GM12801 (cell line): ENCODE results near the gene RPS18.

Source experiments
- TF ChIP-seq, protein P1 (sequence below): IDR thresholded peaks from one replicate; pipeline ENCODE4 v1.5.1; 2011; ENCODE audit warnings: control low read depth; ENCODE audit not compliant: insufficient read length; ENCODE audit errors: extremely low read depth

Gene RPS18

DNA sequence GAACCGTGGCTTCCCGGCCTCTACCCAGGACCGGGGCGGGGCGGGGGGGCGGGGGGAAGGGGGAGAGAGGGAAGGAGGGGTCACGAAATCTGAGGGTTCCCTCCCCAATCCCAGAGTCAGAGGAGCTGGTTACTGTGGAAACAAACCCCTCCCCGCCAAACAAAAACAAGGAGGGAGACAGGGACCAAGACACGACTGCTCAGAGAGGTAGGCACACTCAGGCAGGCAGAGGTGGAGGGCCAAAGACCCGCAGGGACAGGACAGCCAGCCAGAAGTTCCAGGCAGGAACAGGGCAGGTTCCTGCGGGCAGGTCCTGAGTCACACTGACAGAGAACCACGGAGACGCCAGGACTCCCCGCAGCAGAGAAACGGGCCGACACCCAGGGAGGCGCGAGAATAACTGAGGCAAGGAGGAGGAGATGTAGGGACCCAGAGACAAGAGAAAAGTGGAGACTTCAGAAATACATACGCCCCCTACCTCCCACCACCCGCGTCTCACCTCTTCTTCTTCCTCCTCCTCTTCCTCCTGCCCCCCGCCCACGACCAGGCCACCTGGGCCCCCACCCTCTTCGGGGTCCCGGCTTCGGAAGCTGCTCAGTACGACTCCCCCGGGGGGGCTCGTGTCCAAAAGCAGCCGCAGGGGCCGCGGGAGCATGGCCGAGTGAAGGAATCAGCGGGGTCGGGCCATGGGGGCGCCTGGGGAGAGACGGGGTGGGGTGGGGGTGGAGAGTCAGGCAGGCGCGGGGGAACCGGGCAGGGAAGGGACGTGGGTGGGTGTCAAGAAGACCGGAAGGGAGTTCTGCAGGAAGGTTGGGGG, 26.3 kb downstream of the RPS18 start:
- TF ChIP-seq, protein P1, sequence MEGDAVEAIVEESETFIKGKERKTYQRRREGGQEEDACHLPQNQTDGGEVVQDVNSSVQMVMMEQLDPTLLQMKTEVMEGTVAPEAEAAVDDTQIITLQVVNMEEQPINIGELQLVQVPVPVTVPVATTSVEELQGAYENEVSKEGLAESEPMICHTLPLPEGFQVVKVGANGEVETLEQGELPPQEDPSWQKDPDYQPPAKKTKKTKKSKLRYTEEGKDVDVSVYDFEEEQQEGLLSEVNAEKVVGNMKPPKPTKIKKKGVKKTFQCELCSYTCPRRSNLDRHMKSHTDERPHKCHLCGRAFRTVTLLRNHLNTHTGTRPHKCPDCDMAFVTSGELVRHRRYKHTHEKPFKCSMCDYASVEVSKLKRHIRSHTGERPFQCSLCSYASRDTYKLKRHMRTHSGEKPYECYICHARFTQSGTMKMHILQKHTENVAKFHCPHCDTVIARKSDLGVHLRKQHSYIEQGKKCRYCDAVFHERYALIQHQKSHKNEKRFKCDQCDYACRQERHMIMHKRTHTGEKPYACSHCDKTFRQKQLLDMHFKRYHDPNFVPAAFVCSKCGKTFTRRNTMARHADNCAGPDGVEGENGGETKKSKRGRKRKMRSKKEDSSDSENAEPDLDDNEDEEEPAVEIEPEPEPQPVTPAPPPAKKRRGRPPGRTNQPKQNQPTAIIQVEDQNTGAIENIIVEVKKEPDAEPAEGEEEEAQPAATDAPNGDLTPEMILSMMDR = no peak

DNA sequence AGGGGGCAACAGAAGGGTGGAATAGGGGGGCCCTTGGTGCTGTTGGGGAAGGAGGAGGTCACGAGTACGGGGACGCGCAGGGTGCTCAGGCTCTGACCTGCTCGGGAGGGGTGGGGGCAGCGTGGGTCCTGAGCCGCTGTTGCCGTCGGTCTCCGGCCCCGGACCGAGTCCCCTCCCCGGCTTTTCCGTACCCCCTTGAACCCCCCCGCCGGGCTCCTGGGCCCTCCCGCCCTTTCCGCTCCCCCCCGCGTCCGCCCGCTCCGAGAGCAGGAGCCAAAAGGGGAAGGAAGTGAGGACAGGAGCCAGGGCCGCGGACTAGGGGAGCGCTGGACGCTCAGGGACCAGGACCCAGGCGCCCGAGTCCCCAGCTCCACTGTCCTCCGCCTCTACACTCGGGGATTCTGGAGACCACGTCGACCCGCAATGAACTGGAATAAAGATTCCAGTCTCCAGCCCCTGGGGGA, 26.9 kb downstream of the RPS18 start, which contains the start of gene RGL2:
TSS of gene RGL2 (minus strand) at position 170 of the 464 bp plus-strand sequence. CDS start 332 bp downstream, outside the sequence.
- TF ChIP-seq, protein P1 = no peak

DNA sequence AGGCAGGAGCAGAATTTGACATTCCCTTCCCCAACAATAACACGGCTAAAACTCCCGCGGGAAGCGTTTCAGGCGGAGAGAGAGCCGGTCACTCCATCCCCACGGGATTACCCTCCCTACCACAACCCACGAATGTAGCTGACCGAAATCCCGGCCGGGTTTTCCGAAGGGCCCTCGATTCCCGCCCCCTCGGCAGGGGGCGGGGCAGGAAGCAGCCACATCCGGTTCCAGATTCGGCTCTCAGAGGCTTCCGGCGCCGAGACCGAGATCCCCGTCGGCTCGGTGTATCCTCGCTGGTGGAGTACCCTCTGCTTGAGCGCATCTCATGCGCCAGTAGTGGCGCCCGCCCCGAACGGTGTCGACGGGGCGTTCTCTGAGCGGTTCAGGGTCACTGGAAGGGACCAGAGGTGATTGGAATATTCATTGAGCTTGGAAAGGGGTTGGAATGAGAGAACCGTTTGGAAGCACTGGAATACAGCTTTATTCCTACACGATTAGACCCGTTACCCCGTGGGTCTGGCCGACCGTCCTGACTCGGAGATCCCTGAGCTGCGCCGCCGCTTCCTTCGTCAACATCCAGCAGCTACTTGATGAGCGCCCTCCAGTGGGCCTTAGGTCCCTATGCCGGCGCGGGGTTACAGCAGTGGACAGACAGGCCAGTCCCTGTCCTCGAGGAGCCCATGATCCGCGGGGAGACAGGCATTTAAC, 27.5 kb downstream of the RPS18 start:
- TF ChIP-seq, protein P1 = no peak

DNA sequence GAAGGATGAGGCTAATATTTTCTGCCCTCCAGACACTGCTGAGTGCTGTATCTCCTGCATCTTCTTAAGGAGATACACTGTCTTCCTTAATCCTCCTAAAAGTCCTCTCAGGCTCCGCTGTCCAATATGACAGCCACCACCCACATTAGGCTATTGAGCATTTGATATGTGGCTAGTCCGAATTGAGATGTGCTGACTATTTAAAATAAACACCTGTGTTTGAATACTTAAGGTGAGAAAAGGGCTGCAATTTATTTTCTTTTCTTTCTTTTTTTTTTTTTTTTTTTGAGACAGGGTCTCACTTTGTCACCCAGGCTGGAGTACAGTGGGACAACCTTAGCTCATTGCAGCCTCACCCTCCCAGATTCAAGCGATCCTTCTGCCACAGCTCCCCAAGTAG, 30.0 kb downstream of the RPS18 start:
- TF ChIP-seq, protein P1 = no peak

DNA sequence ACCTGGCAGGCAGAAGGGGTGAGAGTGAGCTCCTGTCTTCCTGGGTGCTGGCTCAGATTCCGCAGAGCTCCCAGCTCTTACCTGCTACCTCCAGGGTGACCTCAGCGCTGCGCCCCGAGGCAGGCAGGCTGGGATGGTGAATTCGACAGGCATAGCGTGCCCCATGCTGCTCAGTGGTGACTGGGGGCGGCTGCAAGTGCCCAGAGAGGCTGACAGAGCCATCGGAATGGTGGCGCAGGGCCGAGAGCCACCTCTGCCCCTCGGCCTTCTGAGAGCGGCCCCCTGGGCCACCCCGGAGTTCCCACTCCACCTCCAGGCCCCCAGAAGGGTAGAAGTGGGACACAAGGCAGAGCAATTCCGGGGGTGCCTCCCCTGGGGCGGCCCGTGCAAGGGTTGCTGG, 32.3 kb downstream of the RPS18 start:
- TF ChIP-seq, protein P1 = no peak

DNA sequence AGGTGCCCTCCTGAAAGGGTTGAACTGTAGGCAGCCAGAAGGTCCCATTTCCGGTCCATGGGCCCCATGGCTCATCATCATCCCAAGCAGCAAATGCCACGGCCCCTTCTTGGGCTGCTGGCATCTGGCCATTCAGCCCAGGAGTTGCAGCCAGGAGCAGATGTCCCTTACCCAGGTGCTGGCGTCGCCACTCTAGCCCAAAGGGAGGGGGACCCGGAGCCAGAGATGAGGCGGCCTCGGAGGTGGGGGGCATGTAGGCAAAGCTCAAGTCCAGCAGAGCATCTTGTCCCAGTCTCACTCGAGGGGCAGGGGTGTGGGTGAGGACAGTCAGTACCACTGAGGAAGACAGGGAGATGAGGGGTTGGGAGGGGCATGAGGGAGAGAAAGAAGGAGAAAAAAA, 33.2 kb downstream of the RPS18 start:
- TF ChIP-seq, protein P1 = no peak

DNA sequence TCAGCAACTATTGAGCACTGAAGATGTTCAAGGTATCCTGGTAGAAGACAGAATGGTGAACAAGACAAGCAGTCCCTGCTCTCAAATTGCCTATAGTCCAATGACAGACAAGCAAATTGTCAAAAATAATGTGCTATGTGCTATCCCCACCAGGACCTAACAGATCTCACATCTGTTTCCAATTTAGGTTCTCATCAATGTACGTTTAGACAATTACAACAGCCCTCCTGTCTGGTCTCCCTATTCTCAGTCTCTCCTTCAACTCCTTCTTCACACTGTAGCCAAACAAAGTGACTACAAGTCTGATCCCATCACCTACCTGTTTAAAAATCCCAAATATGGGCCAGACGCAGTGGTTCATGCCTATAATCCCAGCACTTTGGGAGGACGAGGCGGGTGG, 34.5 kb downstream of the RPS18 start:
- TF ChIP-seq, protein P1 = no peak
